CD4-positive, alpha-beta T cell treated with Interleukin-17A for 4 hours (primary cell): ENCODE results near the gene CSNK1G1.
"Not testable (repeated sequence)": the region's sequence is repeated elsewhere in the genome, so short reads cannot be mapped to it uniquely, and the experiment has no call there.

ENCODE experiments used
- DNase-seq: peaks from one replicate; pipeline ENCODE4 v3.0.0-alpha.2; 2020; ENCODE audit warnings: mixed read lengths

CSNK1G1 gene

DNA sequence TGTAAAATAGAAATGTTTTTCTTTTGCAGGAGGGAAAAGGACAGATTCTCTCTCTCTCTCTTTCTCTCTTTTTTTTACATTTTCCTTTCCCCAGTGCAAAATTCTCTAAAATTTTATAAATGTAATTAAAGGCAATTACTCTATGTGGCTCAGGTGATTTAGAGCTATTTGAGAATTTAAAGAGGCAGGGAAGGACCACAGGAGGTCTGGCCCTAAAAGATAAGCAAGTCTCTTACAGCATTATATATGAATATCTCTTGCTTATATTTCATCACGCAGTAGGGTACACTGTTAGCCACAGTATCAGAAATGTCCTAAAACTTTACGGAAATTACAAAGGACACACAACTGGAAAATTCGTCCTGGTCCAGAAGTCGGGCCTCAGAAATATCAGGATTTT, 122.7 kb downstream of the CSNK1G1 start:
- DNase-seq, result no peak

- no peak for DNase-seq
These were observed 123.6 kb downstream of the CSNK1G1 start for GRCh38 chr15:64232400-64232799.

DNA sequence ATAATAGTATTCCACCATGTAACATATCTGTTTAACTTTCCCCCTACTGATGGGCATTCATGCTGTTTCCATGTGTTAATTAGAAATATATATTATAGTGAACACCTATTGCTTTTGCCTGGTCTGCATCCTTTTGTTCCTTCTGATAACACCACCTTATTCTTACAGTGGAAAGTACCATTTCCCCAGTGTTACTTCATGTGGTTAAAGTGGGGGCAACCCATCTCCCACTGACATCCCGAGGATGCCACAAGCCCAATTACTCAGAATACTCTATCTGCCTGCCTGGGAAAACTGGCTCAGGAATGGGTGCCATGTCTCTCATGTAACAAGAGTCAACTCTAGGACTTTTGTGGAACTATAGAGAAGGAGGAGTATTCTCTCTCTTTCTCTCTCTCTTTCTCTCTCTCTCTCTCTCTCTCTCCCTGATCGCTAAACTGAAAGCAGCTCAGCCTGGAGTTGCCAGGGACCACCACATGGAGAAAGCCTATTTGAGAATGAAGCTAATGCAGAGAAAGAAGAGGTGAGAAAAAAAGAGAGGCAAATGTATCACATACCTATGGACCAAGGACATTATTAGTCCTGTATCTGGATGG, 126.7 kb downstream of the CSNK1G1 start:
- no peak for DNase-seq

DNA sequence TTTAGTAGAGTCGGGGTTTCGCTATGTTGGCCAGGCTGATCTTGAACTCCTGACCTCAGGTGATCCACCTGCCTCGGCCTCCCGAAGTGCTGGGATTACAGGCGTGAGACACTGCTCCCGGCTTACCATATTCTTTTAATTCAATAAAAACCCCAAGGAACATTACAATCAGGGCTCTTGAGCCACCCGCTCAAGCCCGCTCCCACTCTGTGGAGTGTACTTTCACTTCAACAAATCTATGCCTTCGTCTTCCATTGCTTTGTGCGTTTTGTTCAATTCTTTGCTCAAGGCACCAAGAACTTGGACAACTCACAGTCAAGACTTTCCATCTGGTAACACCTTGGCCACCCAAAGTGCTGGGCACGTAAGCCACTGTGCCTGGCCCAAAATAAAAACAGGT, 130.2 kb downstream of the CSNK1G1 start:
- no peak for DNase-seq

- DNase-seq, result no peak
These were observed 131.5 kb downstream of the CSNK1G1 start for GRCh38 chr15:64224511-64224910.

DNA sequence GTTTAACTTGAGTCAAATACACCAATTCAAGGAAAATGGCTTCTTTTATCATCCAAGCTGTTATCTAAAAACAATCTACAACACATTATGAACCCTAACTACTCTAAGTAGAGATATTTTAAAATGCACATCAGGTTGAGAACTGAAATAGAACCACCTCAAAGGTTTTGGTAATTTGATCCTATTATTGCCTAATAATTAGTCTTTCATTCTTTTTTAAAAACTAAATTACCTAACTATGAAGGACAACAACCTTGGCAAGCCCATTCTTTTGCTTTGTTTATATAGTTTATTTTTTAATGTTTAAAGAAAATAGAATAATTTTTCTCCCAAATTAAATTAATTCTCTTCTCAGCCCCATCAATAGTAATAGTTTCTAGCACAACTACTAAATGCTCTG, 132.1 kb downstream of the CSNK1G1 start:
- DNase-seq, result no peak

DNA sequence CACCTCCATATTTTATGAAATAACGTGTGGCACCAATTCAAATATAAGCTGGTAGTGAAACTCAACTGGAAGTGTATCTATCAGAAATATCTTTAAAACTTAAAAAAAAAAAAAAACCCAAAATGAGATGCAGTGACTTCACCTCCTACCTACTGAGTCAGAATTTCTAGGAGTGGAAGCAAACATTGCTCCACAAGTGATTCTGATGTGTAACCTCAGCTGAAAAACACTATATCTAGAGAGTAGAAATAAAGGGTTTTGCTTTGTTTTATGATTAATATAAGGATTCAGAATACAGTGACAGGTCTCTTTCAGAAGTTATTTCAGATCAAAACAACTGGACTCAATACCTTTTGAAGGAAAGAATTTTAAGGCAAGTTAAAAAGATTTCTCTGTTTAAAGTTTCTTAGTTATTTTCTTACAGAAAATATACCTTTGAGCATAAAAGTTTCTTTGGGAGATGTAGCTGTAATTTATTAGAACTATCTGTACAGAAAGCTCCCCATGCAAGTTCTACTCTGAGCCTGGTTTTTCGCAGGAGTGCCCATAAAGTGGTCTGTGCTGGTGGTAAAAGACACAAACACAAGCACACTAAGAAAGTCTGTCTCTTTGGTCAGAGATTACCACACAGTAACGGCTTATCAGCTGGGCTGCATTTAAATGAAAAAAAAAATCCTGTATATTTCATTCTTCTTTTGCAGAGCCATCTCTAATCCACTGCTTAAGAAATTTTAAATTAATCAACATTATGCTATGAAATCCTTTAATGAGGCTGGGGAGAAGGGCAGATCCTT, 133.2 kb downstream of the CSNK1G1 start:
- DNase-seq, result no peak

DNA sequence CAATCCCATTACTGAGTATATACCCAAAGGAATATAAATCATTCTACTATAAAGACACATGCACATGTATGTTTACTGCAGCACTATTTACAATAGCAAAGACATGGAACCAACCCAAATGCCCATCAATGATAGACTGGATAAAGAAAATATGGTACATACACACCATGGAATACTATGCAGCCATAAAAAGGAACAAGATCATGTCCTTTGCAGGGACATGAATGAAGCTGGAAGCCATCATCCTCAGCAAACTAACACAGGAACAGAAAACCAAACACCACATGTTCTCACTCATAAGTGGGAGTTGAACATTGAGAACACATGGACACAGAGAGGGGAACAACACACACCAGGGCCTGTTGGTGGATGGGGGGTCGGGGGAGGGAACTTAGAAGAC, 134.1 kb downstream of the CSNK1G1 start:
- DNase-seq, result not testable (repeated sequence)

GRCh38 chr15:64217429-64217750, 138.6 kb downstream of the CSNK1G1 start:
- DNase-seq, result not testable (repeated sequence)

DNA sequence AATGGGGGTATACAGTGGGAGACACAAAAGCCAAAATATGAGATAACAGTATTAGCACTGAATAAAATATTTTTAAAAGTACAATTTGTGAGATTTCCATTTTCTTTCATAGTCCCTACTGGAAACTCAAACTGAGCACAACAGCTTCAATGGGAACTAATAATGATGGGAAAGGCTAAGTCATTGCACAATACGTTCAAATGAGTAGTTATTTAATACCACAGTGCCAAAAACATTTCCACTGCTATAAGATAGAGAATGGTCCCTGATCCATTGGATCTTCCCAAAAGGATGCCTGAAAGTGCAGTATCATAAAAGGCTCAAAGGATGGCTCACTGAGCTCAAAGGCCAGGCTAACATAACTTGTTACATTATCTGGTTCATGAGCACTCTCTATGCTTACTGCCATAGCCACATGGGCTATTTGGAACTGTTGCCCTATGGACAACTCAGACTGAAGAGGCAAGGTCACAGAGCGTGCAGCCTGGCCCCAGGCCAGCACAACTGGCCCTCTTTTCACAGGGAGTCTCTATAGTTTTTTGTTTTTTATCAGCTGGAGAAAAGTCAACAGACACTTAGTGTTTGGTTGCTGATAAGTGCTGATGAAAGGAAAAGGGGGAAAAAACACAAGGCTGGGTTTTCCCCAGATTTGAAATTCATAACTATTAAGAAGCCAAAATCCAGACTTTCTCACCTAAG, 139.1 kb downstream of the CSNK1G1 start:
- DNase-seq, result no peak

DNA sequence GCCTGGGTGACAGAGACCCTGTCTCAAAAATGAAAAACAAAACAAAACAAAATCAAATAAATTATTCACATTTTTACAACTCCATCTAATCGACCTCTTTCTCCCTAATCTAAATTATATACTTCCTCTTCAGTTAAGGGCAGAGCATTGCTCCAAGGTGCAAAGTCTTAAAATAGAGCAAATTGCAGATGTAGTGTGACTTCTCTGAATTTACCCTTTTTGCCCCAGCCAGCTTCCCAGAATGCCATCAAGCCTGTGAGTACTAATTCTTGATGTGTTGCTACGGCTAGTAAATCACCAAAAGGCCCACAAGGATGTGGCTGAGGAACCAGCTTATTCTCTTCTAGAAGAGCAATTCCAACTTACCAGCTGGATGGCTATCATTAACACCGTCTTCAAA, 139.8 kb downstream of the CSNK1G1 start:
- DNase-seq, result no peak

GRCh38 chr15:64213646-64214045, 142.3 kb downstream of the CSNK1G1 start:
- DNase-seq, result no peak

DNA sequence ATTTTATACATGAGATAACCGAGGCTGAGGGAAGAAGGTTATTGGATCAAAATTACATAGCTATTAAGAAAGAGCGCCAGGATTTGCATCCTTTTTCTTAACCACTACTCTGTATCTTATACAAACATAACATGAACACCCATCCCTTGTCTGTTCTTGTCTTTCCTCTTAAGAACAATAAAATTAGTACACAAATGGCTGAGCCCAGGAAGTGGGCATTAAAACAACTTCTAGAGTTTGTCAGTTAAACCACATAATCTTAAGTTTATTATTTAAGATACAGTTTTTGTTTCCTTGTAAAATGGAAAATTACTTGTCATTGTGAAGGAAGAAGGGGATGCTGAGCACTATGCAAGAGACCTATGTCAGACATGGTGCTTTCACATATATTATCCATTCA, 144.3 kb downstream of the CSNK1G1 start:
- DNase-seq, result no peak

DNA sequence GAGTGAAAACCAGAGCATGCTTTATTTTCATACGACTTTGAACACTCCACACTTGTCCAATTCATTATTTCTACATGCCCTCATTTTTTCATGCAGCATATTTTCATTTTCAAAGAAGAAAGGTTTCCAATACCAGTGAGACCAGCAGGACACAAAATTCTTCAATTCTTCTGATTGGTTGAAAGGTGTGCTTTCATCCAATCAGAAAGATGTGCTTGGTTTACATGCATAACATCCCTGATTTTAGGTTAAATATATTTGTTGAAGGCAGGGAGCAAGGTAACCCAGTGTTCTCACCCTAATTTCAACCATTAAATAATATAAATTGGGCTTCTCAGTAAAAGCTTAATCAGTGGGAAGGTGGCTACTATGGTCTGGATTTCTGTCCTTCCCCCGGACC, 145.6 kb downstream of the CSNK1G1 start:
- DNase-seq, result no peak

- DNase-seq, result no peak
These were observed 146.2 kb downstream of the CSNK1G1 start for GRCh38 chr15:64209680-64210334.

DNA sequence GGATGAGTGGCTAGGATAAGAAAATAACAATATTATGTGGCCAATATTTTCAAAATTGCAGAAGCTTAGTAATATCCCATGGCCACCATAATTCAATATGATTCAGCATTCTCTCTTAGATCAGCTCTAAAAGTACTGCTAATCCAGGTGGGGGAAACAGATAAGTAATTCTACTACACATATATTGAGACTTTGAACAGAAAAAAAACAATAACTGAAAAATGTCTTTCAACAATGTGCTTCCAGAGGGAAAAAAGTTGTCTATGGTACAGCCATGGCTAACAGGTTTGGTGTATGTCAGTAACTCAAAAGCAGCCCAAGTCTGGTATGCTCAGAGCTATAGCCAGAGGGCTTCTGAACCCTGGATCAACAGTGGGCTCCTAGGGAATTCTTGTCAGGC, 150.8 kb downstream of the CSNK1G1 start:
- no peak for DNase-seq

DNA sequence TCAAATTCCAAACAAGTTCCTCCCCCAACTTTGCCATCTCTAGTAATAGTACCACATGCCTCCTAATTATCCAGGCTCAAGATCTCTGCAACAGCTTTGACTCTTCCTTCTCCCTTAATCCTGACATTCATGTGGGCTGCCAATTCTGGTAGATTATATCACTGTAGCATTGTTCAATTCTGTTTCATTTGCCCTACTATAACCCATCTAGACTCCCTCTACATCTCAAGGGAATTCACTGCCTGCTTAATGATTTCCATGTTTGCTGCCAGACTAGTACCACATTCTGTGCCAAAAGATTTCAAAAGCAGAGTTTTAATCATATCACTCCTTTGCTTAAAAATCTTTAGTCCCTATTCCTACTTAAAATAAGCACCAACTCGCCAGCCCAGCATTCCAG, 158.5 kb downstream of the CSNK1G1 start:
- DNase-seq, result no peak

DNA sequence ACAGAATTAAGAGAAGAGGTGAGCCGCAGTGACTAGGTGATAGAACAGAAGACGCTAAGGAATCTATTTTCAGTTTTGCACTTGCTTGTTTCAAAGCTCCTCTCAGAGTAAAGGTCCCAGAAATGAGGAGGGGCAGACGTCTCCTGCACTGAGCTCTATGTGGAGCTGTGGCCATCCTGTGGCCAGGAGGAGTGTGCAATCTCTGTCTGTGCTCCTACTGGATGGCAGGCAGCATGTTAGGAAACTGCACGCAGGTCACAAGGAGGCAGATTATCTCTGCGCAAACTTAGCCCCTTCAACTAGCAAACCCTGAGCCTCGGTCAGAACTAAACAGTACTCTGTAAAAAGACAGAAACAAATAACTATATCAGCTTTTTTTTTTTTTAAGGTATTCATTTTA, 162.0 kb downstream of the CSNK1G1 start:
- DNase-seq, result no peak

GRCh38 chr15:64191971-64192830, 163.8 kb downstream of the CSNK1G1 start:
- DNase-seq, result no peak

- DNase-seq, result no peak
These were observed 168.4 kb downstream of the CSNK1G1 start for GRCh38 chr15:64187396-64188191.

- no peak for DNase-seq
These were observed 170.6 kb downstream of the CSNK1G1 start for GRCh38 chr15:64185146-64185911.
